Measurements from ENCODE around the gene EDNRB.
"Not testable (repeated sequence)": the region's sequence is repeated elsewhere in the genome, so short reads cannot be mapped to it uniquely, and the experiment has no call there.

EDNRB gene

DNA sequence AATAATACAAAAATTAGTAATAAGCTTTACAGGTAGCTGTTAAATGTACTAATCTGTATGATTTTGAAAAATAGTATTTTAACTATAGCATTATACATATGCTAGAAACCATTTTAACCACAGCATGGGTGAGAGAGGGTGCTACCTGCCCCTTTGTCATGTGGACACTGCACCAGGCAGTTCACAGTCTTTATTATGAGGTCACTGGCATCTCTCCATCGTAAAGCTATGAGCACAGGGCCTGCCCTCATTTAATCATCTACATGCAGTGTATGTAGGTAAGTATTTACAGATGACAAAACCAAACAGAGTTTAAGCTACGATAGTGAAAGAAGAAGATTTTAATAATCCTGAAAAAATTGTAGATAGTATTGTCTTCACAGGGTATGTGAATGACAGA lies 21.7 kb downstream of the EDNRB start:
- no peak for DNase-seq (ENCODE audit: low spot score)

GRCh38 chr13:77896536-77896935 lies 22.1 kb downstream of the EDNRB start:
- DNase-seq (ENCODE audit: low spot score) = no peak

- DNase-seq (ENCODE audit: low spot score) = no peak
Observed at GRCh38 chr13:77894743-77895142, 23.9 kb downstream of the EDNRB start.

DNA sequence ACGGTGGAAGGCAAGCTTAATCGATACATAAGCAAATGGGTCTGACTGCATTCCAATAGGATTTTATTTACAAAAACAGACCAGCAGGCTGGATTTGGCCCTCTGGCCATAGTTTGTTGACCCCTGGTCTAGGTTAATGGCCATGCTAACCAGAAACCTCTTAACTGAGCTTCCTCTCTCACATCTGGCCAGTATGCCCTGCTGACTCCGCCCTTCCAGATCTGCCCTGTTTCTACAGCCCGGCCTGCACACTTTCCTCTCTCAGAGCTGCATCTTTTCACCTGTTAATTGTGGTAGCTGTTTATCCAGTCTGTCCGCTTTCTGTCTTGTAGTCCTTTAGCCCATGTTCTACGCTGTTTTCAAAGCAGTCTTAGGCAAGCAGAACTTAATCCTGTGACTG lies 25.6 kb downstream of the EDNRB start:
- no peak for DNase-seq (ENCODE audit: low spot score)

GRCh38 chr13:77892491-77892890 lies 26.1 kb downstream of the EDNRB start:
- no peak for DNase-seq (ENCODE audit: low spot score)

DNA sequence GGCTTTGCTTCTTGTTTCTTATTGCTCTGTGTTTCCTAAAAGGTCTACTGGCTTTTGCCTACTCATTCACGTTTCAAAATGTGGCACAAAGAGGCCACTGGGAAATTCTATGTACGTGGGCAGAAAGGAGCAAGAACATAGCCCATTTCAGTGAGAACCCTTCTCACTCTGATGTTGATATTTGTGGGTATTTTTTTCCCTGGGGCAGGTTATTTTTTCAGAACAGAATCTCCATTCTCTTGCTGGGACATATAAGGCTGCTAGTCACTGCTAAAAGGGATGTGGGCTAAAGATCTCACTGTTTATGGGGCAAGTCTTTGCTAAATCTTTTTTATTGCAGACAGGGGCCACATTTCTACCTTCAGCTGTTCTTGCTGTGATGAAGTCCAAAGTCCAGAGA lies 27.1 kb downstream of the EDNRB start:
- DNase-seq (ENCODE audit: low spot score) = no peak

DNA sequence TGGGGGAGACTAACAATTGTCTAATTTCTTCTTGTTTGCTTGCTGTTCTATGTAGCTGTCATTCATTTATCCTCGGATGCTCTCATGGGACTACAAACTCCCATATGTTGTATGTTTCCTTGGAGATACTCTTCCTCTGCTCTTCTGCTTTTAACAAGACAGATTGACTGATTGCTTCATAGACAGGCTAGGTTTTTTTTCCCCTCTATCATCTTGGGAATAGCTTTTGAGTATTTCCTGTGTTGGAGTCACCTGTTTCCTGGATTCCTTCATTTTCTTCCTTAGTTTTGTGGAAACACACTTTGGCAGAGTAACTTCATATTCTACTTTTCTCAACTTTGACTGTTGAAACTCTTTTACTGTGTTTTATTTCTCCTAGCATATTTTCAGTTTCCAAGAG lies 27.6 kb downstream of the EDNRB start:
- DNase-seq (ENCODE audit: low spot score) = no peak

DNA sequence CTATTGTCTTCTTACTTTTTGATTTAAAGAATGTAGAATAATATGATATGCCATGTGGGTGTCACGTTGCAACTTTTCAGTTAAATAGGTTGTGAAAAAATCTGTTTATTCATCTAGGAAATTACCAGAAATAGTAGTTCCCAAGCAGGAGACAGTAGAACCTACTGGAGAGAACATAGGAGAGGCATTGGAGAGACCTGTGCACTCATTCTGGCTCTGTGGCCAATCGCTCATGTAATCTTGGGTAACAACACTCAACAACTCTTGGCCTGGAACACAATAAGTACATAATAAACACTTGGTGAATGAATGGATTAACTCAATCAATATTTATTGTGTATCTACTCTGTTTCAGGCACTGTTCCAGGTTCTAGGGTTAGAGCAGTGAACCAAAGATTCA lies 35.3 kb downstream of the EDNRB start:
- no peak for DNase-seq (ENCODE audit: low spot score)

- DNase-seq (ENCODE audit: low spot score) = no peak
Observed at GRCh38 chr13:77878190-77878589, 40.4 kb downstream of the EDNRB start.

GRCh38 chr13:77876176-77876575 lies 42.5 kb downstream of the EDNRB start:
- DNase-seq (ENCODE audit: low spot score) = no peak

DNA sequence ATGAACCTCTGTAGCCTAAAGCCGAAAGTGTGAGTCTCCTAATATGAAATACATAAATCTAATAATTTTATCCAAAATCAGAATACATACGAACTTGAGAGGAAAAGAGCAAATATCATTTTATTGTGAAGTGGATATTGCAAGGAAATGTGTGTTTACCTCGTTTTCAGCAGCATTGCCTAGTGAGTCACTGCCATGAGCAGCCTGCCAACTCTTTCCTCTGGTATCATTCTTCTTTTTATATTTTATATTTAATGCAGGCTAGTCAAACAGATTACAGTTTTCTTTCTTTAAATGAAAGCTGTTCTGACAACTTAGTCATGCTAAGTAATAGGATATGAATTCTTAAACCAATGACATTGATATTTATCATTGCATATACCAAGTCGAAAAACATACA lies 44.2 kb downstream of the EDNRB start:
- DNase-seq (ENCODE audit: low spot score) = no peak

GRCh38 chr13:77872995-77873394 lies 45.6 kb downstream of the EDNRB start:
- DNase-seq (ENCODE audit: low spot score) = no peak

- DNase-seq (ENCODE audit: low spot score) = no peak
Observed at GRCh38 chr13:77871596-77871995, 47.0 kb downstream of the EDNRB start.

GRCh38 chr13:77868717-77869116 lies 49.9 kb downstream of the EDNRB start:
- DNase-seq (ENCODE audit: low spot score) = peak; percentile 58

- DNase-seq (ENCODE audit: low spot score) = no peak
Observed at GRCh38 chr13:77866971-77867370, 51.7 kb downstream of the EDNRB start.

DNA sequence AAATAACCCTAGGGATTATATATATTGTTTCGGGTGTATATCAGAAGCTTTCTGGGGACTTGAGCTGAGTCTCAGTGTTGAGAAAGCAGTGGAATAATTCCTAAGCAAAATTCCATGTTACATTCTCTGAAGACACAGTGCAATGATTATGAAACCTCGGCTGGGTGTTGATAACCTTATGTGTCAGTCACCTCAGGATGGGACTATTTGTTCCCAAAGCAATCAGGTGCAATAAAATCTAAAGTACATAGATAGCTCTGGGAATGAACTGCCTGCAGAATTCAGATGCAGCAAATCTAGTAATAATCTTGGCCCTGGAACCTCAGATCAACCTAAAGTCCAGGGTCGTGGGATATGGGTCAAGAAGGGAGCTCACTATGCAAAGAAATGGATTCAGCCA lies 53.0 kb downstream of the EDNRB start:
- no peak for DNase-seq (ENCODE audit: low spot score)

- DNase-seq (ENCODE audit: low spot score) = no peak
Observed at GRCh38 chr13:77863144-77863543, 55.5 kb downstream of the EDNRB start.

DNA sequence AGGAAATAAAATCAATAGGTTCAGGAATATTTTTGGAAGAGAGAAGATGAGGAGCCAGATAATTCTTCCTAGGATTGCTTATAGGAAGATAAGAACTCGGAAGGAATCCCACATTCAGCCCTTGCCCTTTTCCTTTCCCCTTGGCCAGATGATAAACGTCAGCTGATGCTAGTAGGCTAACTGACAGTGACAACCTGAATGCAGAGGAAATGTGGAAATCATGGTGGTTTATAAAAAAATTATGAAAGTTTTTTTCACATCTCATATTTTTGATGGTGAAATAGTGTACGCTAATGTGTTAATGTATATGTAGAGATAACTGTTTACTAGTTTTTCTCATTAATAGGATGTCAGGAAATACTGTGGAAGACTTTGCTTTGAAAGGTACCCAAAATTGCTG lies 56.9 kb downstream of the EDNRB start:
- no peak for DNase-seq (ENCODE audit: low spot score)

GRCh38 chr13:77860507-77860981 lies 58.1 kb downstream of the EDNRB start:
- peak; percentile 37 for DNase-seq (ENCODE audit: low spot score)

DNA sequence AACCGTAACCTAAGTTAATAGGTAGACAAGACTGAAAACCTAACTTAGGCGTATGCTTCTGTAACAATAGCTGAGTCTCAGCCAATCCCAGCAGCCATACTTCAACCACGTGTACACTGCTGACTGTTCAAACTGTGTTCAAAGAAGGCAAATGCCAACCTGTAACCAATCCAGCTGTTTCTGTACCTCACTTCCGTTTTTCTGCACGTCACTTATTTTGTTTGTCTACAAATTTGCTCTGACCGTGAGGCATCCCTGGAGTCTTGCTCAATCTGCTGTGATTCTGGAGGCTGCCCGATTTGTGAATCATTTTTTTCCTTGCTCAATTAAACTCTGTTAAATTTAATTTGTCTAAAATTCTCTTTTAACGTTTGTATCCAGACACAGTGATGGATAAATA lies 59.2 kb downstream of the EDNRB start:
- no peak for DNase-seq (ENCODE audit: low spot score)

DNA sequence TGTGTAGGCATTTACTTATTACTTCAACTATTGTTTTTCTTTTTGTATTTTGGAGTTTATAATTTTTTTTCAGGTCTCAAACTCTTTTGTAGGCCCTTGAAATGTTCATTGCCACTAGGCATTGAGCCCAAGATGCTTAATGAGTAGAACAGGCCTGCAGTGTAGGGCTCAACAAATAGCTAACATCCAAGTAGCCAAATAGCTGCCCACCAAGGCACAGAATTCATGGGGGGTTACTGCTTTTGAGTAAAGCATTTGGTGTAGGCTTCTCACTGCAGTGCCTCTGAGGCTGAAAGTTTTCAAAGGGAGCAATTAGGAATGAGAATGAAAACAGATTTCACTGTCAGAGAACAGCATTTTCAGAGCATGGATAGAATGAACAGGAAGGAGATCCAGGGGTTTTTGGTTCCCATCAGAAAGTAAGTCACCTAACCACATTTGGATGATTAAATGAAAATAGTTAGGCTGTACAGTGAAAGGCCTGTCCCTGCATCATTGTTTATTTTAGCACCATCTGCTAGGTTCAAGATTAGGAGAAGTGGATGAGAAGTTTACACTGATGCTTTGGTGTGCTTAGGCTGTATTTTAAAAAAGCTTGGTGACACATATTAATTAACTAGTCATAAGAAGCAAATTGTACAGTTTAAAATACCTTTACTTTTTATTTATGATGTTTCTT lies 61.0 kb downstream of the EDNRB start:
- DNase-seq (ENCODE audit: low spot score) = no peak

GRCh38 chr13:77853703-77854102 lies 64.9 kb downstream of the EDNRB start:
- DNase-seq (ENCODE audit: low spot score) = no peak

DNA sequence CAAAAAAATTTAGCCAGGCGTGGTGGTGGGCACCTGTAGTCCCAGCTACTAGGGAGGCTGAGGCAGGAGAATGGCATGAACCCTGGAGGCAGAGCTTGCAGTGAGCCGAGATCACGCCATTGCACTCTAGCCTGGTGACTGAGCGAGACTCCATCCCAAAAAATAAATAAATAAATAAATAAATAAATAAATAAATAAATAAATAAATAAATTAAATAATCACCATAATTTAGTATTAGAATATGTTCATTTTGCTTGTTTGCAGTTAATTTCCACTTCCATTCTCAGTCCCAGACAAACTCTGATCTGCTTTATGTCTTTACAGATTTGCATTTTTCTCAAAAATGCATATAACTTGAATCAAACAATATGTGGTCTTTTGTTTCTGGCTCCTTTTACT lies 70.6 kb downstream of the EDNRB start:
- not testable (repeated sequence) for DNase-seq (ENCODE audit: low spot score)

- no peak for DNase-seq (ENCODE audit: low spot score)
Observed at GRCh38 chr13:77846173-77846572, 72.5 kb downstream of the EDNRB start.

Data from RKO (cell line).